NCI-H2196 (cell line): Measurements from ENCODE around the gene AAMP.

ENCODE experiments used
- DNase-seq: peaks from one replicate; lab custom pipeline; 2025; ENCODE audit not compliant: unreplicated experiment; lab: John Stamatoyannopoulos, UW

Gene AAMP

DNA sequence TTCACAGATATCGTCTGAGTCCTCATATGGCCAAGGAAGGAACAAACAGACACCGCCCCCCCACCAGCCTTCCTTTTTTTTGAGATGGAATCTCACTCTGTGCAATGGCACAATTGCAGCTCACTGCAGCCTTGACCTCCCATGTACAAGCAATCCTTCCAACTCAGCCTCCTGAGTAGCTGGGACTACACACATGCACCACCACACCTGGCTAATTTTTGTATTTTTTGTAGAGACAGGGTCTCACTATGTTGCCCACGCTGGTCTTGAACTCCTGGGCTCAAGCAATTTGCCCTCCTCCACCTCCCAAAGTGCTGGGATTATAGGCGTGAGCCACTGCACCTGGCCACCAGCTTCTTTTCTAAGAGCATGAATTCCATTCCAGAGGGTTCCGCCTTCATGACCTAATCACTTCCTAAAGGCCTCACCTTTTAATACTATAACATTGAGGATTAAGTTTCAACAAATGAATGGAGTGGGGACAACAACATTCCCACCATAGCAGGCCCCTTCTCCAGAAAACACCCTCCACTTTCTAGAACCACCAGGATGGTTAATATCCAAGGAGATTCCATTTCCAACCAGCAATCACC is 24.6 kb upstream of the AAMP start:
- no peak for DNase-seq

DNA sequence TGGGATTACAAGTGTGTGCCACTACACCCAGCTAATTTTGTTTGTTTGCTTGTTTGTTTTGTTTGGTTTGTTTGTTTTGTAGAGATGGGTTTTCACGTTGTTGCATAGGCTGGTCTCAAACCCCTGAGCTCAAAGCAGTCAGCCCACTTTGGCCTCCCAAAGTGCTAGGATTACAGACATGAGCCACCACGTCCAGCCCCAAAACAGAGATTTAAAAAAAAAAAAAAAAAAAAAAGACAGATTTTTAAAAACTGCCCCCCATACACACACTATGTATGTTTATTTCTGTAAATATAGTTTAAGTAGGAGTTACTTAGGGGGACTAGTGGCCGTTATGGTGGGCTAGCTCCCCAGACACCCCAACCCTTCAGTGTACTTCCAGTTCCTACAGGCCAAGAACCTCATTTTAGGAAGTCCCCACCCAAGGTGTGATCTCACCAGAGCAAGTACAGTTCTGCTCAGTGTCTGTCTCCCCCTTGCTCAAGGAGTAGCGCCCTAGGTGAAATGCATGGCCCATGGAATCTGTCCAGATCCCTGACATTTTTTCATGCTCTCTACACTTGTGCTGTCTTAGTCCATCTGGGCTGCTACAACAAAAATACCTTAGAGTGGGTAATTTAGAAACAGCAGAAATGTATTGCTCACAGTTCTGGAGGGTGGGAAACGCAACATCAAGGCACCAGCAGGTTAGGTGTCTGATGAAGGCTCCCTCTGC is 23.9 kb upstream of the AAMP start:
- DNase-seq: no peak

DNA sequence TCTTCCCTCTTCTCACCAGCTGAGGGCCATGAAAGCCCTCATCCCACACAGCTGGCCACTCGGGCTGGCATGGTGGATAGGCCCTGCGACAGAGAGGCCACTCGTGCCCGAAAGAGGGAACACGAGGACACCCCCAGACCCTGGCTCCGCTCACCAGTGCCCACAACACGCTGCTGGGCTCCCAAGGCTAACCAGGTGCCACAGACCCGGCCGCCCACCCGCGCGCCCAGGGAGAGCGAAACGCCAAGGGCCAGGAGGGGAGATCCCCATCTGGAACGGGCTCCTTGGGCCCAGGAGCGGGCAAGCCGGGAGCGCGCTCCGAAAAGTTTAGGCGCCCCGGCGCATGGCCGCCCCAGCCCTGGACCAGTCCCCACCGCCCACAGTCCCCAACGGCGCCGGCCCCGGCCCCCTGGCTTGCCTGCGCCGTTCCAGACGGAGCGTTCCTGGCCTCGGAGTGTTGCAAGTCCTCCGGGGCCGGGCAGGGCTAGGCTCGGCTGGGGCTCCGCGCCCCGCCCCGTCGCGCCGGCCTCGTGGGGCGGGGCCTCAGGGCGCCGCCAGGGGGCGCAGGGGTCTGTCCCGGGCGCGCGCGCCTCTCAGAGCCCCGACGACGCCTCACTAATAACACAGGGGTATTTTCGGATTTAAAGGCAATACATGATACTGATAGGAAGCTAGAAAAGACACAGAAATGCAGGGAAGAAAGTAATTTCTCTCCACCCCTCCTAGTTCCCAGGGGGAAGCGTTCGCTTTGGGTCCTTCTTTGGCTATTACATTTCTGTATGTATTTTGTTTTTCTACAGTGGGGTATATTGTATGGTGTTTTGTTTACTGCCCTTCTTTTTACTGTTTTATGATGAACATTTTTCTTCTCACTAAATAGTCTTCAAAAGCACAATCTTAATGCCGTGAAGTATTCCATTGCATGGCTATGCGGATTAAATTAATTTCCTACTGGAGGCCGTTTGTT is 22.4 kb upstream of the AAMP start, which contains the start of gene TMBIM1:
TMBIM1 (minus strand) TSS at position 456 of the 967 bp plus-strand sequence. CDS start 10,362 bp downstream, outside the sequence.
- DNase-seq: no peak

DNA sequence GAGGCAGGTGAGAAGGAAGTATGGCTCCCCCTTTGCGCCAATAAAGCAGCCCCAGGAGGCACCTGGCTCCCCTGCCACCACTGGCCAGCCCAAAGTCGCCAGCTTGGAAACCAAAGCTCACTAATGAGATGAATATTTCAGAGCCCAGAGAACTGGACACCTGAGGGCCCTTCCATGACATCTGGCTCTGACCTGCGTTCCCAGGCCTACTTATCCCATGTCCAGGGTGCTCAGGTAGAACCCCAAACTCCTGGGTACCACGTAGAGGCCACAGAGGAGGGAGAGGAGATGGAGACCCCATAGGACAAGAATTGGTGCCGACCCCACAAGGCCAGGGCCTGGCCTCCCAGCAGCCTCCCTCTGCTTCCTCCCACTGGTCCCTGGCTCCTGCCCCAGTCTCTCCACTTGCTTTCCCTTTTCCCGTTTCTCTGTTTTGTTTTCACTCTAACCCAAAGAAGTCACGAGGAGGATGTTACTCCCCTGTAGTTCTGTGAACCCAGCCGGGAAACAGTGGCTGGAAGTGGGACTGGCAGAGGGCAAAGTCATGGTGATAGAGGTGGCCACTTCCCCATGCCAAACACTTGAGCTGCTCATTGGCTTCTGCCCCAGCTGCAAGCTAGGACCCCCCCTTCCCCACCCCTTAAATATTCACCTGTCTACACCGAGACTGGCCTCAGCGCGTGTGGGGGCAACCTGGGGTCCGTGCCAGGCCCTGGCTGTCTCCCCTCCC is 21.5 kb upstream of the AAMP start:
- DNase-seq: no peak

DNA sequence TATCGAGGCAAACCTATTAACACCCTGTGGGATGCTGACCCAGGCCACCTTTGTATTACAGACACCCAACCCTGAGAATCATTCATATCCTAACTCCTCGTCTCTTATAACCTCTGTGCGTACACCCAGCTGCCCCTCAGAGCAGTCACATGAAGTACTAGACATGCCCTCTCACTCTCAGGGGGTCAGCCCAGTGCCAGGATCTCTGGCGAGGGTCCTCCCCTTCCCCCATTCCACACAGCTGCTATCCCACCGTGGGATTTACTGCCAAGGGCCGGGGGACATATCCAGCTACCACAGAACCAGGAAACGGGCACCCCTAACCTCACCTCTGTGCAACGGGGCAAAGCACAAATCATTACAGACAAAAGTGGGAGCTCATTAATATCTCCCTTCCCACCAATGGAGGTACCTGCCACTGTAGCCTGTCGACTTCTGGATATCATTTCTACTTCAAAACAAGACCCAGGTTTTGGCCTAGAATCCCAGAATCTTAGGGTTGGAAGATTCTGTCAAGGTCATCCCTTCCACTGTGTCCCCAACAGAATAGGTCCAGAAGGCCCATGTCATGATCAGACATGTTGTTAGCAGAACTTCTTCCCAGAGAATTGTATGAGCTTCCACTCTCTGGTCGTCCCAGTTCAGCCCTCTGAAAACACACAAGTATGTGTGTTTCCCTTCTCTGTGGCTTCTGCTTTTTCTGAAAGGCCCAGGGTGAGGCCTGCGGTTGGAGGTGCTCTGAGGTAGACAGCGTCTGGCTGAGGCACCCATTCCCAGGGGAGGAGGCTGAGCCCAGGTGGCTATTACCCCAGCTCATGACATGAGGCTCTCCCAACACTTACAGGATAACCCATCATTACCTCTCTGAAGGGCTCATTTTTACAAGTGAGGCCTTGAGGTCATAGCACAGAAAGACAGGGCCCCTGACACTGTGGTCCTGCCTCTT is 20.7 kb upstream of the AAMP start:
- DNase-seq: no peak

DNA sequence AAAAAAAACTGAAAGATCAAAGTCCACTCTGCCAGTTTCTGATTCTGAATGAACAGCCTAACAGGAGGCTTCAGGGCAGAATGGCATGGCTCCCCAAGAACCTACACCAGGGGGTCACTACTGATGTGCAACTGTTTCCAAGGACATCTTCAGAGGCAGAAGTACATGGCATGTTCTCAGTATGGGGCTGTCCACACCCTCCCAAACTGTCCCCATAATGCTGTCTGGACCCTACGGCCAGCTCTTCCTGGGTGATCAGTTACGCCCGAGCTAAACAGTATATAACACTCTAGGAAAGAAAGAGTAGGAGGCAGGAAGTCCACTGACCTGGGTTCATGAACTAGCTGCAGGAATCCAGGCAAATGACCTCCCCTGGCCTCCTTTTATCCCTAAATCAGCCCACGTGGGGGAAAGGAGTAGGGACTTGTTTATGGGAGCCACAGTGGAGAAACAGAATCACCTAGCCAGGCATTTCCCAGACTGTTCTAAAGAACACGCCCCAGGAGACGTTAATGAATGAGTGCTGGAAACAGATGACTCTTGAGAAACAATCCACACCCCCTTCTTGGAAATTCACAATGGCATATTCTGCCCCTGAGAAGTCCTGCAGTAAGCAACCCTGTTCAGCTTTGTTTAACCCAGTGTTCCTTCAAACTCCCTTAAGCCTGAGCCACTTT is 19.8 kb upstream of the AAMP start:
- no peak for DNase-seq

DNA sequence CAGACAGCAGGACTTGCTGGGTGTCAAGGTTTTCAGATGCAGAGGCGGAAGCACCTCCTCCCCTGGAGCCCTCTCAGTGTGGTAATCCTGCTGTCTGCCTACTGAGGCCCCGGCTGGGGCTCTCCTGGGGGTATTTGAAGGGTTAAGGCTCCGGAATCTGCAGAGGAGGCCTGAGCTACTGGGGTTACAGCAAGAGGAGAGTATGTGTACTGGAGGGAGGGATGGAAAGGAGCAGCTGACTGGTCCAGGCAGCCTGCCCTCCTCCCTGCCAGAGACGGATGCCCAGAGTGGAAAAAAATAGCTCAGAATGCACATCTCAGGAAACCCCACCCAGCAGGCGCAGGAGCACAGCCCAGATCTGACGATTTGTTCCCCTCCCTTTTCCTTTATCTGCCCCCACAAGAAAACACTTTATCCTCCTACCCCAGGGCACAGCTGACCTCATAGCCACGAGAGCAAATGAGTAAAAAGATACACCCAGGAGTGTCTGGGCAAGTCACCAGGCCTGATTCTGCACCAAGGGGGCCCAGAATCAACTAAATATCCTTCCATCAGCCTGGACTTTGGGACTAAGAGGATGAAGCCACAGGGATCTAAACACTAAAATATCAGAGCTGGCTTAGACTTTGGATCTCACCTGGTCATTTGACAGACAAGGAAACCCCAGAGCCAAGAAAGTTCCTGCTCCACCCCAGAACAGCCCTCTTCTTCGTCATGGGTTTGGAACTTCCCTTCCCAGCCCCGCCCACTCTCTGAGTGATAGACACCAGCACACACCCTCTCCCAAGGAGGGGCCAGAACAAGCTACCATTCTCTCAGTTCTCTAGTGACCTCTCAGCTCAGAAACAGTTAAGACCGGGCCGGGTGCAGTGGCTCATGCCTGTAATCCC is 16.9 kb upstream of the AAMP start:
- DNase-seq: peak; percentile 10

DNA sequence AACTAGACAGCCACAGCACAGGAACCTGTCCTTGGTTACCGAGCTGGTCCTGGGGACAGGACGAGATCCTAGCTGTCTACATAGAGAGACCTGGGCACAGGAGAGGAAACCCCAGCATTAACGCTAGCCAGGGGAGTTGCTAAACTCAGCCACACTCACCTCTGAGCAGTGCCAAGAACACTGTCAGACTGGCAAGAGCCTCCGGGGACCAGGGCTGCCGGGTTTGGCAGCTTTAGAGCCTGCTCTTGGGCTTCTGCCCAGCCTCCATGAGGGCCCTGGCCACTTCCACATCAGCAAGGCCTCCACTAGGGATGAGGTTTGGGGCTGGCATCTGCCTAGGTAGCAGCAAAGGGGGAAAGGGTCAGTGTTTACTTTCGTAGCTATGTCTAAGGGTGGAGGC is 15.7 kb upstream of the AAMP start:
- peak; percentile 47 for DNase-seq

DNA sequence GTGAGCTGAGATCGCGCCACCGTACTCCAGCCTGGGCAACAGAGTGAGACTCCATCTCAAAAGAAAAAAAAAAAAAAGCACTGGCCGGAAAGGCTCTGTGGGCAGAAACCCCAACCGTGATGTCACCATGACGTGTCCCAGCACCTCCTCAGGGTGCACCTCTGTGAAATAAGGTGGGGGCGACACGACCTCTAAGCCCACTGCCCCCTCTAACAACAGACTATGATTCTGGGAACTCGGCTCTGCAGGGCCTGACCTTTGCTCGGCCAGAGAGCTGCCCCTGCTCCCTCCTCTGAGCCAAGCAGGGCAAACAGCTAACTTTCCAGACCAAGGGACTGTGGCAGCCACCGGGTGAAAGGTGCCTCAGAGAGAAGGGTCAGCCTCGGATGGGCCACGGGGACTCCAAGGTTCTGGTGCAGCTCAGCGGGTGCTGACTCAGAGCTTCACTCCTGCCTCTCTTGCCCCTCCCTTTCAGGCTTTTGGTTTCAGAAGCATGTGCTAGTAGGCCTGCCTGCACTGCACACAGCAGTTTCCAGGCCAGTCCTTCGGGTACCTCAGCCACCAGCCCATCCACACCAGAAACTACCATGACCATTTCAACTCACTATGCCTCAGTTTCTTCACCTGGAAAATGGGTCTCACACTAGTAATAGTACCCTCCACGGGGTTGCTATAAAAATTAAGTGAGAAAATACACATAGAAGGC is 14.3 kb upstream of the AAMP start:
- no peak for DNase-seq

DNA sequence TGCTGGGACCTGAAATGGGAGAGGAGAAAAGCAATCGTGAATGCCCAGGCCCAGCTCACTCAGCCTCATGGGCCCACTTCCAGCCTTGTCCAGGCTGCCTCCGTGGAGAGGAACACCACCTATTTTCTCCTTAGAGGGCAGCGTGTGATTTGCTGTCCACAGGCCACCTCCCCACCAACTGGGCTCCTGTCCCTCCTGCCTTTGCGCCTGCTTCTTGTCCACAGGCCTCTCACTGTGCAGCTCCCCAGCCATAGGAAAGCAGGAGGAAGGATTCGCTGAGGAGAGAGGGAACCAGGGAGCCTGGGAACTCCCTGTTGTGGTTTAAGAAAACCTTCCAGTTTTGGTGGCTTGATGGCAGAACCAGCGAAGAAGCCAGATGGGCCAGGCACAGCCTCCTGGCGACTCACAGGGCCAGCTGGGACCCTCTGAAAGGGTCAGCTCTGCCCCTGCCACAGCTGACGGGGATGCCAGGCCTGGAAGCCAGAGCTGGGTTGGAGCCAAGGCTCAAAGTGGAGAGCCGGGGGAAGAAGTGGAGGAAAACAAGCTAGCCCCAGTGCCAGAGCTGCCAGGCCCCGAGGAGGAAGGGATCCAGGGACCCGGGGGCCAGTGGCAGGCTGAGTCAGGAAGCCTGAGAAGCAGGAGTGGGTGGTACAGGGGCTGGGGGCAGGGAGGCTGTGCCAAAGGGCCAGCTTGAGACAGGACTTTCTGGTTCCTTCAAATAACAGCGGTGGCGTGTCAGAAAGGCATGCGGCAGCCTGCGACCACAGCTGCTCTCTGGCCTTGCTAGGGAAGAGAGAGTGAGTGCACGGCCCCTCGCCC is 12.4 kb upstream of the AAMP start:
- DNase-seq: no peak

DNA sequence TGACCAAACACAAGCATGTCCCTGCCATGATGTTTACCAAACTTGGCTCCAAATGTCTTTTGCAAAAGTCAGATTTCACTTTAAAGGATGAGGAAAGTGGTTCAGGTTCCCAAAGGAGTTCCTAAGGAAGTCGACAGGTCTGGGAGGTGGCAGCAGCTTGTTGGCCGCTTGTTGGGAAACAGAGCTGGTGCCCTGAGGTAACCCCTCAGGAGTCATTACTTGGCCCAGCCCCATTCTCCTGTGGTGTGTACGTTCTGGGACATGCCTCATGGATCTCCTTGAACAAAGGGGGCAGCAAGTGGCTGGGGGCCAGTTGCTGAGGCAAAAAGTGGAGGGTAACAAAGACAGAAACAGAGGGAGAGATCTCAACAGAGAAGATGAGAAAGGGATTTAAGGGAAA is 11.5 kb upstream of the AAMP start:
- DNase-seq: no peak

DNA sequence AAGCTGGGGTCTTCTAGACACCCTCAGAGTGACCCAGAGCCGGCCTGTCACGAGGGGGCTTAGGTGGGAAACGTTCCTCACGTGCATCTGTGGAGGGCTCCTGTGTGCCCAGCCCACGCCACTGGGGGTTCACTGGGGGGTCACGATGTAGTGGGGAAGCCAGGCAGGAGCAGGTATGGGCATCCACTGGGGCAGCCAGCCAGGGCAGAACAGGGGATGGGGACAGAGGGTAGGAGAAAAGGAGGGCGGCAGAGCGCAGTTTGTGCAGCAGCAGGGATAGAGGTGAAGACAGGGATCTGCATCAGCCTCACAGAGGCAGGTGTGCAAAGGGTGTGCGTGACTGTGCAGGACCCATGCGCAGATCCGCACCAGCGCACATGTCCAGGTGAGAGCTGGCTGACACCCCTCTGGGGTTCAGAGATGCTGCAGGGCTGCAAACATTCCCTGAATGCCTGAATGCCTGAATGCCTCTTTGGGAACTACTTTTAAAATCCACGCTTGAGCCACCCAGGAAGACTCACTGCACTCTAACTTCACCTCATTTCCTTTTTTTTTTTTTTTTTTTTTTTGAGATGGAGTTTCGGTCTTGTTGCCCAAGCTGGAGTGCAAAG is 10.4 kb upstream of the AAMP start:
- no peak for DNase-seq

DNA sequence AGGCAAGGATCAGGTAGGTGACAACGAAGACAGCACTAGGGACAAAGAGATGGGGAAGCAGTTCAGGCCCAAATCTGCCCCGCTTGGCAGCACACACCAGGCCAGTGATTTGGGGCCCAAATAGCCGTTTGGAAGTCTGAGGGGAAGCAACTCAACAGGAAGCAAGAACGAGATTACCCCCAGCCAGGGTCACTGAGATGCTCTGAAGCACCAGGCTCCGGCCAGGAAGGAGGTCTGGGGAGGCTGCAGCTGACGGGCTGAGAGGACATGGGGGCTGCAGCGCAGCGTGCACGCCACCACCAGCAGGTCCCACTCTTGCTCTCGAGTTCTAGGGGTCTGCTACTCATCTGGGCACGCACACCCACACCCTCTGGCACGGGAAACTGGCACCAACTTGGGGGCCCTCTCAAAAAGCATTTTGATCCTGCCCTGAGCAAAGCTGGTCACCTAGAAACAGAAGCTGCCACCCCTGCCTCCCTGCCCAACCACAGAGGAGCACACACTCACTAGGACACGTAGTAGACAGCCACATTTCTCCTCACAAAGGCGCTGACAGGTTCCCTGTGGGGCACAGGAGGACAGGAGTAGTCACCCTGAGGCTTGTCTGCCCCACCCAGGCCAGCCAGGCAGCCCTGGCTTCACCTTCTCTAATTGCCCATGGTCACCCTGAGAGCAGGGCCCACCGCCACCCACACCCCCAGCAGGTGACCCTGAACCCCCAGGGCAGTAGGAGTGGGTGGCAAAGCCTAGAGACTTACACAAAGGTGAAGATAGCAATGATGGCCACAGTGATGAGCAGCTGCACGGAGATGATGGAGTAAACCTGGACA is 8.8 kb upstream of the AAMP start:
- DNase-seq: no peak

DNA sequence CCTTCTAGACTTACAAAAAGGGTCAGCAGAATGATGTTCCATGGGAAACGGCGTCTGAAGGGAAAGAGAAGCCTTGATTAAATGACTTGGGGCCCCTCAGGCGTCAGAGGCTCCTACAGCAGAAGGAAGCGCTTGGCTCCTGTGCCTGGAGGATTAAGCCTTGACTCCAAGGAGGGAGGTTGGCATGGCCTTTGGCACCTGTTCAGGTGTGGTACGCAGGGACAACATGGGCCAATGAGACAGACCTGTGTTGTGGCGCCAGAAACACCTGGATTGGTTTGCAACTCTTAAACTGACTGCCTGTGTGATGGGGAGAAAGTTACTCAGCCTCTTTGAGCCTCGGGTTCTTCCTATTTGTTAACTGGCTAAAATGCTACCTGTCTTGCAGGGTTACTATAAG is 8.0 kb upstream of the AAMP start:
- DNase-seq: no peak

DNA sequence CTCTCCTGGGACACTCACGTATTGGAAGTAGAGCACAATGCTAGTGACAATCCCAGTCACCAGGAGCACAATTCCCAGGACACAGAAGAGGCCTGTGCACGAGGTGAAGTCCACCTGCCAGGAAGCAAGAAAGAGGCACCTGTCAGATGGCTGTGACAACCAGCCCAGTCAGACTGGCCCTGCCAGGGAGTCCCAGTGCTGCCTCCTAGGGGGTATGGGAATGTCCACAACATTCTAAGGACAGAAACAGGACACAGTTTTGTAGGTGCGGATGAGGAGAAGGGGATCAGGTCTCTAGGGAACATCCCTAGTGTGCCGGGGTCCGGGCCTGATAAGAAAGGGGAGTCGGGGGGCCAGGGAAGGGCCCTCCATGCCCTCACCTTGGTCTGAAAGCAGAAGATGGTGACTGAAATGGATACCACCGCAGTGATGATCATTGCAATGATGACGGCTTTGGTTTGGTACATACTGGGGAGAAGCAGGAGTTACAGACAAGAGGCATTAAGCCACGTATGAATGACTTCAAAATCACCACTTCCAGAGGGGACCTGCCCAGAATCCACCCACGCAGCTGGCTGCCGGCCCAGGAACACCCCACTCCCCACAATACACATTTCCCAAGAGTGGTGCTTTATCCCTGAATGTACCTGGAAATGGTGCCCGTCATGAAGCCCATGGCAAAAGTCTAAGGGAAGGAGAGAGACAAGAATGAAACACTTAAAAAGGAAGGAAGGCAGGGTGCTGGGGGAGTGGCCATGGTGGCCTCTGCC is 7.2 kb upstream of the AAMP start:
- DNase-seq: no peak
